Peyer's patch (tissue), 4 donors: ENCODE results near the gene CTU2.

Source experiments
- POLR2A ChIP-seq, 2 donors: fragments of 450-650 bp; IDR thresholded peaks; one replicate each; pipeline ENCODE4 v1.5.1; 2017; ENCODE audit warnings: antibody characterized with exemption in 2 of 2, mild to moderate bottlenecking in 2 of 2, moderate library complexity in 2 of 2
- TF ChIP-seq, protein P1 (sequence below), 6 experiments: fragments of 450-650 bp in 4 of 6; fragments of 200-600 bp in 2 of 6; sonication (generic) in 1 of 6; IDR thresholded peaks; one replicate each; pipeline ENCODE4 v1.5.1; 2017 to 2019; ENCODE audit warnings: antibody characterized with exemption in 6 of 6, mild to moderate bottlenecking in 3 of 6, moderate library complexity in 1 of 6

DNA sequence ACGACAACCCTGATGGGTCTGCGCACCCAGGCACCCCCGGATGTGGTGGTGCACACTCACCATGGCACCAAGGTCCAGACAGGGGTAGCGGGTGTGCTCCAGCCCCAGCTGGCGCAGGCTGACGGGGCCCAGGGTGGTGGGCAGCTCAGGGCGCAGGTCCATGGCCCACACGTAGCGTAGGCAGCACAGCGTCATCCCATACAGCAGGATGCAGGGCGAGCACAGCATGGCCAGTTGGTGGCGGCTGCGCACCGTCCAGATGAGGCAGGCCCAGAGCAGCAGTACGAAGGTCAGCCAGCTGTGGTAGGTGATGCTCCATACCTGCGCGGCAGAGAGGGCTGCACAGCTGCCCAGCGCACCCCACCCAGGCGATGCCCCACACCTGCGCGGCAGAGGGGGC is 29.8 kb downstream of the CTU2 start:
- TF ChIP-seq, protein P1, sequence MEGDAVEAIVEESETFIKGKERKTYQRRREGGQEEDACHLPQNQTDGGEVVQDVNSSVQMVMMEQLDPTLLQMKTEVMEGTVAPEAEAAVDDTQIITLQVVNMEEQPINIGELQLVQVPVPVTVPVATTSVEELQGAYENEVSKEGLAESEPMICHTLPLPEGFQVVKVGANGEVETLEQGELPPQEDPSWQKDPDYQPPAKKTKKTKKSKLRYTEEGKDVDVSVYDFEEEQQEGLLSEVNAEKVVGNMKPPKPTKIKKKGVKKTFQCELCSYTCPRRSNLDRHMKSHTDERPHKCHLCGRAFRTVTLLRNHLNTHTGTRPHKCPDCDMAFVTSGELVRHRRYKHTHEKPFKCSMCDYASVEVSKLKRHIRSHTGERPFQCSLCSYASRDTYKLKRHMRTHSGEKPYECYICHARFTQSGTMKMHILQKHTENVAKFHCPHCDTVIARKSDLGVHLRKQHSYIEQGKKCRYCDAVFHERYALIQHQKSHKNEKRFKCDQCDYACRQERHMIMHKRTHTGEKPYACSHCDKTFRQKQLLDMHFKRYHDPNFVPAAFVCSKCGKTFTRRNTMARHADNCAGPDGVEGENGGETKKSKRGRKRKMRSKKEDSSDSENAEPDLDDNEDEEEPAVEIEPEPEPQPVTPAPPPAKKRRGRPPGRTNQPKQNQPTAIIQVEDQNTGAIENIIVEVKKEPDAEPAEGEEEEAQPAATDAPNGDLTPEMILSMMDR (IDR thresholded peaks at IDR 0.05), result no peak
- no peak for TF ChIP-seq POLR2A (IDR thresholded peaks at IDR 0.05)
